Gastrocnemius medialis (tissue), 4 donors: ENCODE data around the gene DUSP22.

Experiments used
- POLR2A ChIP-seq, 2 donors: fragments of 450-650 bp; IDR thresholded peaks; one replicate each; pipeline ENCODE4 v1.6.1; 2017; ENCODE audit warnings: antibody characterized with exemption in 2 of 2, mild to moderate bottlenecking in 2 of 2, moderate library complexity in 2 of 2
- TF ChIP-seq, protein P1 (sequence below), 5 experiments: fragments of 450-650 bp in 3 of 5; fragments of 200-600 bp in 2 of 5; sonication (generic) in 2 of 5; IDR thresholded peaks in 4 of 5; conservative IDR thresholded peaks in 1 of 5; 1 replicate in 4 of 5; 2 replicates in 1 of 5; pipeline ENCODE4 v1.5.1; 2016 to 2019; ENCODE audit warnings: antibody characterized with exemption in 5 of 5, mild to moderate bottlenecking in 3 of 5, moderate library complexity in 3 of 5

DNA sequence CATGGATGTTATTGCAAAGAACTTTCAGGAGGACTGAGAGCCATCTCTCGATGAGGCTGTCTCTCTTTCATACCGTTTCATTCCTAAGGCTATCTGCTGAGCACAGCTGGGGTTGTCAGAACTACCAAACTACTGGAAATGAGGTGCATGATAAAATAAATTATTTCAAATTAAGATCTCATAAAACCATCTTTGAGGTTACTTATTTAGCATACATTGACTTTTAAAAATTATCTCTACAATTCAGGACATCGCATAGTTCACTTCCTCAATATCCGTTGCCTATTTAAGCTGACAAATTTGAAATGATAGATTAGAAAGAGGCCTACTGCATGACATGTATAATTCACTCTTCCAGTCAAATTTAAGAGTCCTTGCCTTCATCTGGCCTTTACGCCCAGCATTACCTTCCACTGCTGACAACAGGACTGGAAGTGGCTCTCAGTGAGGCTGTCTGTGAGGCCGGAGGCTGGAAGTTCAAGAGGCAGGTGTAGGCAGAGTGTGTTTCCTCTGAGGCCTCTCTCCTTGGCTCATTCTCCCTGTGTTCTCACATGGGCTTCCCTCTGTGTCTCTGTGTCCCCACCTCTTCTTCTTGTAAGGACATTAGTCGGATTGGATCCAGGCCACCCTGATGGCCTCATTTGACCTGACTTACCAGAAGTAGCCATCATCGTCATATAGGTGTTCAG is 12.8 kb upstream of the DUSP22 start:
- TF ChIP-seq, protein P1, sequence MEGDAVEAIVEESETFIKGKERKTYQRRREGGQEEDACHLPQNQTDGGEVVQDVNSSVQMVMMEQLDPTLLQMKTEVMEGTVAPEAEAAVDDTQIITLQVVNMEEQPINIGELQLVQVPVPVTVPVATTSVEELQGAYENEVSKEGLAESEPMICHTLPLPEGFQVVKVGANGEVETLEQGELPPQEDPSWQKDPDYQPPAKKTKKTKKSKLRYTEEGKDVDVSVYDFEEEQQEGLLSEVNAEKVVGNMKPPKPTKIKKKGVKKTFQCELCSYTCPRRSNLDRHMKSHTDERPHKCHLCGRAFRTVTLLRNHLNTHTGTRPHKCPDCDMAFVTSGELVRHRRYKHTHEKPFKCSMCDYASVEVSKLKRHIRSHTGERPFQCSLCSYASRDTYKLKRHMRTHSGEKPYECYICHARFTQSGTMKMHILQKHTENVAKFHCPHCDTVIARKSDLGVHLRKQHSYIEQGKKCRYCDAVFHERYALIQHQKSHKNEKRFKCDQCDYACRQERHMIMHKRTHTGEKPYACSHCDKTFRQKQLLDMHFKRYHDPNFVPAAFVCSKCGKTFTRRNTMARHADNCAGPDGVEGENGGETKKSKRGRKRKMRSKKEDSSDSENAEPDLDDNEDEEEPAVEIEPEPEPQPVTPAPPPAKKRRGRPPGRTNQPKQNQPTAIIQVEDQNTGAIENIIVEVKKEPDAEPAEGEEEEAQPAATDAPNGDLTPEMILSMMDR (IDR thresholded peaks at IDR 0.05 in 4 of 5, conservative IDR thresholded peaks at IDR 0.05 in 1 of 5): no peak
- TF ChIP-seq POLR2A (IDR thresholded peaks at IDR 0.05): no peak
